Uterus (tissue), 2 donors: ENCODE data around the gene POLA1.

Source experiments
- POLR2A ChIP-seq, 2 donors: fragments of 450-650 bp; IDR thresholded peaks; one replicate each; pipeline ENCODE4 v1.6.1; 2016; ENCODE audit warnings: antibody characterized with exemption in 2 of 2, mild to moderate bottlenecking in 1 of 2, moderate library complexity in 1 of 2
- TF ChIP-seq, protein P1 (sequence below), 4 experiments: fragments of 200-600 bp in 2 of 4; fragments of 450-650 bp in 2 of 4; sonication (generic) in 2 of 4; IDR thresholded peaks; one replicate each; pipeline ENCODE4 v1.5.1; 2016 to 2019; ENCODE audit warnings: antibody characterized with exemption in 4 of 4, mild to moderate bottlenecking in 2 of 4, moderate library complexity in 1 of 4

DNA sequence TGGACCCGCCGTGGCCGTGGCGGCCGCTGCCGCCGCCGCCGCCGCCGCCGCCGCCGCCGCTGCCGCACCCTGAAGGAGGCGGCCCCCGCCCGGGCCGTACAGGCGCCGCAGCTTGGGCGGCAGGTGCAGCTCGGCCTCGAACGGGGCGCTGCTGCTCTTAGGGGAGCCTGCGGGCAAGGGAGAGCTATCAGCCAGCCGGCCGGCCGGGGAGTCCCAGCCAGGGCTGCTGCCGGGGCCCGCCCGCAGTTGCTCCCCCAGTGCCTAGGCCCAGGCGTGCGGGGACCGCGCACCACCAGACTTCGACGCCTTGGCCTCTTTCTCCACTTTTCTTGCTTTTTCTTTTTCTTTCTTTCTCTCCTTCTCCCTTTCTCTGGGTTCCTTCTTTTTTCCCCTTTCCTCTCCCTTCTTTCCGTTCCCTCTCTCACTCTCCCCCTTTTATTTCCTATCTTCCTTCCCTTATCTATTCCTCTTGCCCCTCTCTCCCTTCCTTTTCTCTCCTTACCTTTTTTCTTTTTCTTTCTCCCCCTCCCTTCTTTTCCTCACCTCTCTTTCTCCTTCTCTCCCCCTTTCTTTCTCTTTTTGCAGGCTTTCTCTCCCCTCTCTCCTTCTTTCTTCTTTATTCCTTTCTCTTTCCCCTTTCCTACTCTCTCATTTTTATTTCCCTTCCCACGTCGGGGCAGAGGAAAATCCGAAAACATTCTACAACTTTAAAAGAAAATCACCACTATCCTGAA is 320.1 kb downstream of the POLA1 start:
- TF ChIP-seq POLR2A (IDR thresholded peaks at IDR 0.05), result no peak
- TF ChIP-seq, protein P1, sequence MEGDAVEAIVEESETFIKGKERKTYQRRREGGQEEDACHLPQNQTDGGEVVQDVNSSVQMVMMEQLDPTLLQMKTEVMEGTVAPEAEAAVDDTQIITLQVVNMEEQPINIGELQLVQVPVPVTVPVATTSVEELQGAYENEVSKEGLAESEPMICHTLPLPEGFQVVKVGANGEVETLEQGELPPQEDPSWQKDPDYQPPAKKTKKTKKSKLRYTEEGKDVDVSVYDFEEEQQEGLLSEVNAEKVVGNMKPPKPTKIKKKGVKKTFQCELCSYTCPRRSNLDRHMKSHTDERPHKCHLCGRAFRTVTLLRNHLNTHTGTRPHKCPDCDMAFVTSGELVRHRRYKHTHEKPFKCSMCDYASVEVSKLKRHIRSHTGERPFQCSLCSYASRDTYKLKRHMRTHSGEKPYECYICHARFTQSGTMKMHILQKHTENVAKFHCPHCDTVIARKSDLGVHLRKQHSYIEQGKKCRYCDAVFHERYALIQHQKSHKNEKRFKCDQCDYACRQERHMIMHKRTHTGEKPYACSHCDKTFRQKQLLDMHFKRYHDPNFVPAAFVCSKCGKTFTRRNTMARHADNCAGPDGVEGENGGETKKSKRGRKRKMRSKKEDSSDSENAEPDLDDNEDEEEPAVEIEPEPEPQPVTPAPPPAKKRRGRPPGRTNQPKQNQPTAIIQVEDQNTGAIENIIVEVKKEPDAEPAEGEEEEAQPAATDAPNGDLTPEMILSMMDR (IDR thresholded peaks at IDR 0.05), result no peak
